BJ (cell line): ENCODE measurements around the gene SLC25A34. TPM values are rescaled to one million over a fixed set of nuclear protein-coding genes. Genes with fewer than 3 reads are reported as not detected.

Experiments used
- CTCF ChIA-PET: fragments of 350-600 bp; formaldehyde crosslinking; extraction: SDS; loops from one replicate; lab custom pipeline; 2021; ENCODE audit warnings: antibody characterized with exemption, inconsistent platforms; lab: Yijun Ruan, JAX
- POLR2A ChIA-PET: fragments of 300-600 bp; sonication (Branson Sonifier 250); formaldehyde crosslinking; extraction: SDS; loops from one replicate; lab custom pipeline; 2021; ENCODE audit warnings: antibody characterized with exemption; lab: Charles Lee
- DNase-seq: peaks from one replicate; pipeline ENCODE4 v3.0.0-alpha.2; 2011; ENCODE audit warnings: low read depth
- H3K27me3 ChIP-seq: 2 replicates; pipeline ENCODE4 v1.6.0; 2011; ENCODE audit warnings: low read length; ENCODE audit not compliant: control insufficient read depth, insufficient read depth
- H3K36me3 ChIP-seq: 2 replicates; pipeline ENCODE4 v1.5.1; 2011; ENCODE audit warnings: low read length; ENCODE audit not compliant: control insufficient read depth, insufficient read depth
- H3K4me3 ChIP-seq: 2 replicates; pipeline ENCODE4 v1.5.1; 2011; ENCODE audit warnings: low read depth, mild to moderate bottlenecking, control low read depth, low read length
- CTCF ChIP-seq: IDR thresholded peaks from 2 replicates; pipeline ENCODE4 v1.5.1; 2011; ENCODE audit warnings: low read depth, mild to moderate bottlenecking, control low read depth, inconsistent platforms, low read length, moderate library complexity; ENCODE audit not compliant: insufficient read depth
- polyA plus RNA-seq: library from polyadenylated mRNA; depleted of rRNA; stranded (reverse); fragments of >200 nt; gene quantifications from 2 replicates; pipeline ENCODE4 v1.2.3, GENCODE V29; 2011

Gene SLC25A34
- polyA plus RNA-seq, 1 experiment, result 0.70 TPM

GRCh38 chr1:15739745-15740144, 3.7 kb downstream of the SLC25A34 start:
- H3K4me3 ChIP-seq, result no peak overlapping the region
- CTCF ChIA-PET, result interaction anchor here (0.6 to 9.4 kb wide), 5 partner anchors 8 to 611 kb away, joined by 3 to 104 read pairs (median 12); no protein-coding TSS in a partner anchor
- POLR2A ChIA-PET, result no interaction called here
- peaks cover 2% of the 10 kb centered on the region; the same call in 1 of the 2 replicates for H3K36me3 ChIP-seq
- no peak for DNase-seq
- no peaks in the 10 kb centered on the region for H3K27me3 ChIP-seq
- peak; percentile 28 for TF ChIP-seq CTCF

- no peaks in the 10 kb centered on the region for H3K36me3 ChIP-seq
- ChIA-PET CTCF (interaction anchor here (0.6 to 9.4 kb wide), 23 partner anchors 9 to 208 kb away, joined by 3 to 104 read pairs (median 4); partner anchors contain the start of genes DDI2 and FBLIM1), POLR2A (no interaction called here)
- no peak for DNase-seq
- H3K27me3 ChIP-seq, result no peaks in the 10 kb centered on the region
- H3K4me3 ChIP-seq, result no peak overlapping the region
- peak; percentile 90 for TF ChIP-seq CTCF
Observed at GRCh38 chr1:15740924-15741850, 5.1 kb downstream of the SLC25A34 start.

GRCh38 chr1:15742339-15742801, 6.3 kb downstream of the SLC25A34 start, which contains the start of gene TMEM82:
TSS of gene TMEM82 (plus strand) at chr1:15742499. CDS start at chr1:15742560, 61 bp downstream.
- POLR2A ChIA-PET, result no interaction called here

GRCh38 chr1:15744122-15744679, 8.1 kb downstream of the SLC25A34 start:
- CTCF ChIA-PET, result interaction anchor here (9.4 kb wide), 1 partner anchor 150 kb away, joined by 104 read pairs; no protein-coding TSS in a partner anchor

More at GRCh38 chr1:15742339-15742801, 6.3 kb downstream of the SLC25A34 start, which contains the start of gene TMEM82:
- no peaks in the 10 kb centered on the region for H3K36me3 ChIP-seq
- H3K27me3 ChIP-seq, result no peaks in the 10 kb centered on the region
- no peak for DNase-seq
- no peak for TF ChIP-seq CTCF
- no peak within 1 kb of the TSS for H3K4me3 ChIP-seq
- CTCF ChIA-PET, result interaction anchor here (9.4 kb wide), 1 partner anchor 148 kb away, joined by 104 read pairs; no protein-coding TSS in a partner anchor

More at GRCh38 chr1:15744122-15744679, 8.1 kb downstream of the SLC25A34 start:
- Histone ChIP-seq H3K27me3 (no peaks in the 10 kb centered on the region), H3K36me3 (no peaks in the 10 kb centered on the region), H3K4me3 (no peak overlapping the region)
- POLR2A ChIA-PET, result no interaction called here
- TF ChIP-seq CTCF, result no peak
- DNase-seq, result no peak
